ENCODE data around the gene EGLN3.

Gene EGLN3

GRCh38 chr14:33876274-33876673 is 74.6 kb downstream of the EGLN3 start:
- no peak for DNase-seq (ENCODE audit: low read depth in 2 of 2, low spot score in 1 of 2)
